ENCODE measurements around the gene DLL1. TPM values are rescaled to one million over a fixed set of nuclear protein-coding genes. Genes with fewer than 3 reads are reported as not detected.
"Not testable (repeated sequence)": the region's sequence is repeated elsewhere in the genome, so short reads cannot be mapped to it uniquely, and the experiment has no call there.

Gene DLL1, protein sequence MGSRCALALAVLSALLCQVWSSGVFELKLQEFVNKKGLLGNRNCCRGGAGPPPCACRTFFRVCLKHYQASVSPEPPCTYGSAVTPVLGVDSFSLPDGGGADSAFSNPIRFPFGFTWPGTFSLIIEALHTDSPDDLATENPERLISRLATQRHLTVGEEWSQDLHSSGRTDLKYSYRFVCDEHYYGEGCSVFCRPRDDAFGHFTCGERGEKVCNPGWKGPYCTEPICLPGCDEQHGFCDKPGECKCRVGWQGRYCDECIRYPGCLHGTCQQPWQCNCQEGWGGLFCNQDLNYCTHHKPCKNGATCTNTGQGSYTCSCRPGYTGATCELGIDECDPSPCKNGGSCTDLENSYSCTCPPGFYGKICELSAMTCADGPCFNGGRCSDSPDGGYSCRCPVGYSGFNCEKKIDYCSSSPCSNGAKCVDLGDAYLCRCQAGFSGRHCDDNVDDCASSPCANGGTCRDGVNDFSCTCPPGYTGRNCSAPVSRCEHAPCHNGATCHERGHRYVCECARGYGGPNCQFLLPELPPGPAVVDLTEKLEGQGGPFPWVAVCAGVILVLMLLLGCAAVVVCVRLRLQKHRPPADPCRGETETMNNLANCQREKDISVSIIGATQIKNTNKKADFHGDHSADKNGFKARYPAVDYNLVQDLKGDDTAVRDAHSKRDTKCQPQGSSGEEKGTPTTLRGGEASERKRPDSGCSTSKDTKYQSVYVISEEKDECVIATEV
- total RNA-seq (2014; rRNA removed; shearing (Covaris generic)) = 0.18 and 0.51 TPM in 2 replicates

- in situ Hi-C loops (cut with HindIII; ENCODE audit: low sequenced_read_pairs) = no loop called here
- DNase-seq (ENCODE audit: low spot score) = peak; percentile 18
Observed at GRCh38 chr6:170290296-170291128, at the start of gene DLL1. Gene DLL1, minus strand, starts transcription at chr6:170291078. Its CDS starts 939 bp downstream, at chr6:170290139.

DNA sequence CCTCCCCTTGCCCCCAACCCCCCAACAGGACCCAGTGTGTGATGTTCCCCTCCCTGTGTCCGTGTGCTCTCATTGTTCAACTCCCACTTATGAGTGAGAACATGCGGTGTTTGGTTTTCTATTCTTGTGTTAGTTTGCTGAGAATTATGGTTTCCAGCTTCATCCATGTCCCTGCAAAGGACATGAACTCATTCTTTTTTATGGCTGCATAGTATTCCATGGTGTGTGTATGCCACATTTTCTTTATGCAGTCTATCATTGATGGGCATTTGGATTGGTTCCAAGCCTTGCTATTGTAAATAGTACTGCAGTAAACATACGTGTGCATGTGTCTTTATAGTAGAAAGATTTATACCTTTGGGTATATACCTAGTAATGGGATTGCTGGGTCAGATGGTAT, 44.3 kb upstream of the DLL1 start:
- in situ Hi-C loops (cut with HindIII; ENCODE audit: low sequenced_read_pairs); DNase-seq (ENCODE audit: low spot score): not testable (repeated sequence)

- no peak for DNase-seq (ENCODE audit: low spot score)
- in situ Hi-C loops (cut with HindIII; ENCODE audit: low sequenced_read_pairs) = no loop called here
Observed at GRCh38 chr6:170329321-170329720, 38.4 kb upstream of the DLL1 start.

- no peak for DNase-seq (ENCODE audit: low spot score)
- in situ Hi-C loops (cut with HindIII; ENCODE audit: low sequenced_read_pairs) = no loop called here
Observed at GRCh38 chr6:170317718-170318117, 26.8 kb upstream of the DLL1 start.

DNA sequence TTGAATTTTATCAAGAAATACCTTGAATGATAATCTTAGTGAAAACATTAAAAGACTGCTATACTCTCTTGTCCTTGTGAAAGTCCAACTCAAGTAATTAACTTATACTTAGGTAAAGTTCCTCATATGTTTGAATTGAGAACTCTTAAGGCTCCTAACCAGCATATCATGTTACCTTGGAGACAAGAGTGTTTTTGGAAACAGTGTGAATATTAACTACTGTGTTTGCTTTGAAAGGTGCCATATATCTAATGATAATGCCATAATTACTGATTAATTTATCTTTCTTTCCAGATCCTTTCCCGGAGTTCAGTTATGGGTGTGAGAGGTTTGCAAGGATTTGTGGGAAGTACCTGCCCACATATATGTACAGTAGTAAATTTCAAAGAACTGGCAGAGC, 26.2 kb upstream of the DLL1 start:
- DNase-seq (ENCODE audit: low spot score) = no peak
- in situ Hi-C loops (cut with HindIII; ENCODE audit: low sequenced_read_pairs) = no loop called here

DNA sequence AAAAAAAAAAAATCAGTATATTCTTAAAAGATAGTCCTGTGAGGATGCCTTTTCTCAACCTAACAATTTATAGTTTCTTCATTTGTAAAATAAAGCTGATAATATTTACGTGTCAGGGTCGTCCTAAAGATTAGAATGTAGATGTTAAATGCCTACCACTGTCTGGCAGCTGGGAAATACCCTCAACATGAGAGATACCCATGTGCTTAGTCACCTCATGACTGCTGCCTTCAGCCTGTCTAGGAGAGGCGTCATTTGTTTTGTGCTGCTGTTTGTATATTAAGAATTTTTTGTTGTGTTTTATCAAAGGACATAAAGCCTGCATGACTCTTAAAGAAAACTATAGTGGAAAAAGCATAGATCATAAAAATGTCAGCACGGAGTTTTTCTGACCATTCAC, 25.2 kb upstream of the DLL1 start:
- DNase-seq (ENCODE audit: low spot score) = no peak
- in situ Hi-C loops (cut with HindIII; ENCODE audit: low sequenced_read_pairs) = no loop called here

- no peak for DNase-seq (ENCODE audit: low spot score)
- in situ Hi-C loops (cut with HindIII; ENCODE audit: low sequenced_read_pairs) = no loop called here
Observed at GRCh38 chr6:170314983-170315382, 24.1 kb upstream of the DLL1 start.

GRCh38 chr6:170313716-170314295, 22.9 kb upstream of the DLL1 start:
- DNase-seq (ENCODE audit: low spot score) = no peak
- in situ Hi-C loops (cut with HindIII; ENCODE audit: low sequenced_read_pairs) = no loop called here

DNA sequence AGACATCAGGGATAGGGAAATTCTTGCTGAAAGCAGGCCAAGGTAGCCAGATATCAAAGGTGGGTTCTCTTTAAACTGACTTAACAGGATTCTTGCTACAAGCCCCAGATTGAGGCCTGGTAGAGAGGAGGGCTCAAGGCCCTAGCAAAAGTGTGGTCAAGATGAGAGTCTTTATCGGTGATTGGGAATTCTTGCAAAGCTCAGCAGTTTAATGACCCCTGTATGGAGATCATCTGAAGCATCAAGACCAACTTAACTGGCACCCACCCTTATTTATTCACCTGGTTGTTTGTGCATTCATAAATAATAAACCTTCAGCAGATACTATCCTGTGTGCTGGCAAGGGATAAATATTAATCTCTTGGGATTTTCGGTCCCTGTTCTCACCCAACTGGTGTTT, 22.0 kb upstream of the DLL1 start:
- no peak for DNase-seq (ENCODE audit: low spot score)
- in situ Hi-C loops (cut with HindIII; ENCODE audit: low sequenced_read_pairs) = no loop called here

- in situ Hi-C loops (cut with HindIII; ENCODE audit: low sequenced_read_pairs) = no loop called here
- no peak for DNase-seq (ENCODE audit: low spot score)
Observed at GRCh38 chr6:170311696-170312095, 20.8 kb upstream of the DLL1 start.

DNA sequence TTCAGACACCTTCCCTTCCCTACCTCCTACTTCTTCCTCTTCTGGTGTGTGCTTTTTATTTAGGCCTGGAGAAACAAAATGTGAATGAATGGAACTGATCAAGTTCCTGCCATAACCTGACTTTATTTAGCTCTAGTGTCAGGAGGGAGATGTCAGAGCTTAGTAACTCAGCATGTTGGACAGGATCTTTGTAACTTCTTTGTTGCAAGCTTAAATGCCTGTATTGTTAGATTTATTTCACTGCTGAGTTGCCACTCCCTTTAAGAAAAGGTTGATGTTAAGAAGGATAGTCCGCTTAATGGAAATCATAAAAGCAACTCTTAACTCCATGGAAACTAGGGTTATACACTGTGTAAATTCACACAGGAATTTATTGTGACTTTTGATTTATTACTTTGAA, 17.9 kb upstream of the DLL1 start:
- no peak for DNase-seq (ENCODE audit: low spot score)
- in situ Hi-C loops (cut with HindIII; ENCODE audit: low sequenced_read_pairs) = no loop called here

GRCh38 chr6:170307080-170307545, 16.2 kb upstream of the DLL1 start:
- in situ Hi-C loops (cut with HindIII; ENCODE audit: low sequenced_read_pairs) = no loop called here
- DNase-seq (ENCODE audit: low spot score) = no peak

DNA sequence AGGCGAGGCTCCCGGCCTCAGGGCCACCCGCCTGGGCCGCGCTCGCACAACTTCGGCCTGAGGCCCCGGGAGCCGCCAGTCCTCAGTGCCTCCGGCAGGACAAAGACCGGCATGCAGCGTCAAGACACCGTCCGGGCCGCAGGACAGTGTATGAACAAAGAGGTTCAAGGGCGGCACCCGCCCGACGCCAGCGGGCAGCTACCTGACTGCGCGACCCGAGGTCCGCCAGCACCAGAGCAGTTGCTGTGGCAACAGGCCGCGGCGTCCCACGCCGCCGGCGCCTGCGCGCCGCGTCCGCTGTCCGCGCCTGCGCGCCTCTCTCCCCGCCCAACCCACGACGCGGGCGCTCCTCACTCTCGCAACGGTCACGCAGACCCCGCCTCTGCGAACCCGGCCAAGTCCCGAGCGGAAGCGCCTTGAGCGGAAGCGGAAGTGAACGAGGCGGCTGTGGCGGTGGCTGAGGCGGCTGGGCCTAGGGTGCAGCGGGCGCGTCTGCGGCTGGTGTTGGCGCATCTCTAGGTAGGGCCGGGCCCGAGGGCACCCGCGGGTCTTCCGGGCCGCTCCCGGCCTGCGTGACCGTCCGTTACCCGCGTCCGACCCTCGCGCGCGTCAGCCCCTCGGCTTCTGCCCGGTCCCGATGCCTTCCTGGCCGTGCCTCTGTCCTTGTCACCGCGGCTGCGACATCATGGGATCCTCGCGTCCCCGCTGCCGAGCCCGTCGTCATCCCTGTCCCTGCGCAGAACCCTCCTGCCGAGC, 15.6 kb upstream of the DLL1 start, which contains the start of gene FAM120B:
Gene FAM120B, plus strand, starts transcription at position 435 of the 756 bp plus-strand sequence. CDS start 10,633 bp downstream, outside the sequence.
- in situ Hi-C loops (cut with HindIII; ENCODE audit: low sequenced_read_pairs) = no loop called here
- DNase-seq (ENCODE audit: low spot score) = peak; percentile 95

DNA sequence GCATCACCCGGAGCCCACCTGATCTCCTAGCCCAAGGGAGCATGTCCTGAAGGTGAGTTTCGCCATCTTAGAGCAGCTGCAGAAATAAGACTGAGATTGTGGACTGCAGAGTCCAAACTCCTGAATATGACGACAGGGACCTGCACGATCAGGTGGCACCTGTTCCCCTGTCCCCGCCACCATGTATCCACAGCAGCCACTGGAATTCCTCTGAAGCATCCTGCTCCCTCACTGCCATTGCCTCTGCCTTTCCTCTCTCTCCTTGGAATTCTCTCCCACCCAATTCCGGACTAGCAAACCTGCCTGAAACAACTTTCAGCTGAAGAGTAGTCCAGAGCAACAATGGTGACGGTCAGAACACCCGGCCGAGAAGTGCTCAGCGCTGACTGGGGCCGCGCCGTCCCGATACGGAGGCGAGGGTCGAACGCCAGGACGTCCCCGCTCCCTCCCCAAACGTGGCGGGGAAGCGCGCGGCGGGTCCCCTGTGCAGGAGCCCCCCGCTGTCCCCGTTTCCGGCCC, 15.0 kb upstream of the DLL1 start:
- in situ Hi-C loops (cut with HindIII; ENCODE audit: low sequenced_read_pairs) = no loop called here
- no peak for DNase-seq (ENCODE audit: low spot score)

DNA sequence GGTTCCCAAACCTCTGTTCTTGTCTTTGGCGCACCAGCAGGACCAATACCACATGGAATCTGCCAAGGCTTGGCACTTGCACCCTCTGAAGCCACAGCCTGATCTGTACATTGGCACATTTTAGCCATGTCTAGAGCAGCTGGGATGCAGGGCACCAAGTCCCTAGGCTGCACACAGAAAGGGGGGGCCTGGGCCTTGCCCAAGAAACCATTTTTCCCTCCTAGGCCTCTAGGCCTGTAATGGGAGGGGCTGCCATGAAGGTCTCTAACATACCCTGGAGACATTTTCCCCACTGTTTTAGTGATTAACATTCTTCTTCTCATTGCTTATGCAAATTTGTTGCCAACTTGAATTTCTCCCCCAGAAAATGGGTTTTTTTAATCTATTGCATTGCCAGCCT, 10.3 kb upstream of the DLL1 start:
- in situ Hi-C loops (cut with HindIII; ENCODE audit: low sequenced_read_pairs) = no loop called here
- no peak for DNase-seq (ENCODE audit: low spot score)

DNA sequence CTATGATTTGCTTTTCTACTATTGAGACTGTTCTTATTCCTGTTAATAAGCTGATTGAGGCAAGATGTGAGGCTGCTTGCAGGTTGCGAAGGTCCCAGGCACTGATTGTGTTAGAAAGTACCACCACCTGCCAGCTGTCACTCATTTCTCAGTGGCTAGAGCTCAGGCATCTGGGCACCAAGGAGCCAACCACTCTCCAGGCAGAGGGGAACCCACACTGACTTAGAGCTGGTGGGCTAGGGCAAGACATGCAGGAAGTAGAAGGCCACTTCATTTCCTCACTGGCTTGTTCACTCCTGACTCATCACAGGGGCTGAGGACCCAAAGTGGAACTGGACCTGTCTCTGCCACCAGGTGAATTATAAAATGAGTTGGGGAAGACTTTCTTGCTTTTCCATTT, 7.8 kb upstream of the DLL1 start:
- in situ Hi-C loops (cut with HindIII; ENCODE audit: low sequenced_read_pairs) = no loop called here
- no peak for DNase-seq (ENCODE audit: low spot score)

GRCh38 chr6:170297576-170298330, 6.9 kb upstream of the DLL1 start:
- in situ Hi-C loops (cut with HindIII; ENCODE audit: low sequenced_read_pairs) = no loop called here
- DNase-seq (ENCODE audit: low spot score) = no peak

All from G401 (cell line).